ENCODE data around the gene DHX16.

DNA sequence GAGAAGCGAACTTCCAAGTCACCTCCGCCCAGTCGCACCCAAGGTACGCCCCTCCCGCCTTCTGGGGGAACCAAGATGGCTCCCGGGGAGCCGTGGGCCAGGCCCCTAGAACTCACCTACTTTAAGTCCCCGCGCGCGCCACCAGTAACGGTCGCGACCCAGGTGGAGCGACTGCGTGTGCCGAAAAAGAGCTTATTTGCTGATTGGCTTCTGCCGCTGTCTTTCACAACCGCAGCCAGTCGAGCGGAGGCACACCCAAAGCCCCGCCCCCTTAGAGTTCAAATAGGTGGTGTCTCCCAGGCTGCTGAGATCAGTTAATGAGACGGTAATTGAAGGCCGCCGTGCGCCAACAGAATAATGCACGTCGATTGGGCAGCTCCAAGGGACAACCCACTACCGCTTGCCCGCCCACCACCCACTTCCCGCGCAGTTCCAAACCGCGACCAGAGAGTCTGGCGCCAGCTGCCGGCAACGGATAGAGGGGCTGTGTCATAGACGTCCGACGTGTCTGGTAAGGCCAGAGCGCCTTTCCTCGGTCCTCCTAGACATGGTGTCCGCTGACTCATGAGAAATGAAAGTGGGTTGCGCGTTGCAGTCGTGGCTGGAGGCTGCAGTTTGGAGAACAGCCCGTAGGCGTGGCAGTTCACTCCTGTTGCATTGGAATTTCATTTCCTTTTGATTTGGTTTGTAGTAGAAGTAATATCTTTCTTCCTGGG lies 44.5 kb upstream of the DHX16 start, which contains the start of gene MDC1:
- TF ChIP-seq POLR2A (IDR thresholded peaks at IDR 0.05; ENCODE audit: low read depth, low read length): peak; percentile 64
- peak; percentile 77; the same call in 1 of the 2 replicates for TF ChIP-seq MXI1 (IDR thresholded peaks at IDR 0.05; ENCODE audit: borderline replicate concordance, low read depth, low read length)
- TF ChIP-seq, protein P1, sequence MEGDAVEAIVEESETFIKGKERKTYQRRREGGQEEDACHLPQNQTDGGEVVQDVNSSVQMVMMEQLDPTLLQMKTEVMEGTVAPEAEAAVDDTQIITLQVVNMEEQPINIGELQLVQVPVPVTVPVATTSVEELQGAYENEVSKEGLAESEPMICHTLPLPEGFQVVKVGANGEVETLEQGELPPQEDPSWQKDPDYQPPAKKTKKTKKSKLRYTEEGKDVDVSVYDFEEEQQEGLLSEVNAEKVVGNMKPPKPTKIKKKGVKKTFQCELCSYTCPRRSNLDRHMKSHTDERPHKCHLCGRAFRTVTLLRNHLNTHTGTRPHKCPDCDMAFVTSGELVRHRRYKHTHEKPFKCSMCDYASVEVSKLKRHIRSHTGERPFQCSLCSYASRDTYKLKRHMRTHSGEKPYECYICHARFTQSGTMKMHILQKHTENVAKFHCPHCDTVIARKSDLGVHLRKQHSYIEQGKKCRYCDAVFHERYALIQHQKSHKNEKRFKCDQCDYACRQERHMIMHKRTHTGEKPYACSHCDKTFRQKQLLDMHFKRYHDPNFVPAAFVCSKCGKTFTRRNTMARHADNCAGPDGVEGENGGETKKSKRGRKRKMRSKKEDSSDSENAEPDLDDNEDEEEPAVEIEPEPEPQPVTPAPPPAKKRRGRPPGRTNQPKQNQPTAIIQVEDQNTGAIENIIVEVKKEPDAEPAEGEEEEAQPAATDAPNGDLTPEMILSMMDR (conservative IDR thresholded peaks at IDR 0.05; ENCODE audit: low read depth, low read length): peak; percentile 29; the same call in 1 of the 2 replicates

All from IMR-90 (cell line).